A673 (cell line): ENCODE data around the gene CIAO2A. TPM values are rescaled to one million over a fixed set of nuclear protein-coding genes. Genes with fewer than 3 reads are reported as not detected.

Experiments used
- BruUV-seq: library from RNA; stranded (reverse); fragments of 400-500 nt; replicated peaks from 2 replicates; lab custom pipeline; 2021; lab: Mats Ljungman, UMichigan
- CTCF ChIA-PET: fragments of 300-600 bp; sonication (Branson Sonifier 250); formaldehyde crosslinking; loops from one replicate; lab custom pipeline; 2022; ENCODE audit warnings: antibody characterized with exemption; lab: Charles Lee
- POLR2A ChIA-PET: fragments of 300-600 bp; sonication (Branson Sonifier 250); formaldehyde crosslinking; loops from one replicate; lab custom pipeline; 2022; ENCODE audit warnings: antibody characterized with exemption; ENCODE audit not compliant: low non-redundant PET; lab: Charles Lee
- DNase-seq: peaks from one replicate; pipeline ENCODE4 v3.0.0-alpha.2; 2015; ENCODE audit warnings: low spot score
- H3K27ac ChIP-seq: fragments of 200-600 bp; sonication (generic); 2 replicates; pipeline ENCODE4 v1.5.1; 2016; ENCODE audit warnings: mixed run types, low read depth, mild to moderate bottlenecking, mixed read lengths, antibody characterized with exemption, low read length; ENCODE audit not compliant: poor library complexity, severe bottlenecking
- H3K27me3 ChIP-seq: fragments of 200-600 bp; sonication (generic); replicated peaks from 2 replicates; pipeline ENCODE4 v1.6.1; 2017; ENCODE audit warnings: mixed run types, low read depth, mild to moderate bottlenecking, mixed read lengths, antibody characterized with exemption, low read length; ENCODE audit not compliant: insufficient read depth, poor library complexity
- H3K36me3 ChIP-seq: fragments of 200-600 bp; sonication (generic); 2 replicates; pipeline ENCODE4 v1.6.1; 2016; ENCODE audit warnings: mixed run types, mild to moderate bottlenecking, mixed read lengths, antibody characterized with exemption, low read length; ENCODE audit not compliant: insufficient read depth, poor library complexity, severe bottlenecking
- H3K4me1 ChIP-seq: fragments of 200-600 bp; sonication (generic); 2 replicates; pipeline ENCODE4 v1.6.1; 2017; ENCODE audit warnings: mixed run types, mild to moderate bottlenecking, mixed read lengths, antibody characterized with exemption, low read length; ENCODE audit not compliant: insufficient read depth, poor library complexity, severe bottlenecking
- H3K4me3 ChIP-seq: fragments of 200-600 bp; sonication (generic); 2 replicates; pipeline ENCODE4 v1.5.1; 2016; ENCODE audit warnings: low read depth, mixed run types, mild to moderate bottlenecking, mixed read lengths, low read length; ENCODE audit not compliant: poor library complexity, severe bottlenecking
- H3K9me3 ChIP-seq: fragments of 200-600 bp; sonication (generic); 2 replicates; pipeline ENCODE4 v1.6.1; 2016; ENCODE audit warnings: mixed run types, low read depth, mild to moderate bottlenecking, mixed read lengths, antibody characterized with exemption, low read length; ENCODE audit not compliant: poor library complexity, severe bottlenecking
- CTCF ChIP-seq: fragments of 300-800, 200-600 bp; sonication (generic); conservative IDR thresholded peaks from 2 replicates; pipeline ENCODE4 v1.5.1; 2017; ENCODE audit warnings: low read depth, mild to moderate bottlenecking, antibody characterized with exemption, low read length, moderate library complexity, mixed read lengths
- EZH2 ChIP-seq: fragments of 200-600 bp; sonication (generic); IDR thresholded peaks from 2 replicates; pipeline ENCODE4 v1.6.1; 2017; ENCODE audit warnings: borderline replicate concordance, low read depth, mild to moderate bottlenecking, mixed read lengths, antibody characterized with exemption, low read length; ENCODE audit not compliant: poor library complexity, severe bottlenecking
- intact Hi-C: fragments of 100-400 bp; cut with micrococcal nuclease; formaldehyde crosslinking; loops from one replicate; pipeline ENCODE4 v1.10.0; 2022; ENCODE audit not compliant: unreplicated experiment
- total RNA-seq: library from RNA; stranded (reverse); gene quantifications from 2 replicates; pipeline ENCODE4 v1.2.3, GENCODE V29; 2021

CIAO2A gene
- total RNA-seq, 1 experiment from 2014 or later = 75.6 TPM

GRCh38 chr15:64105113-64105704 is 11.6 kb upstream of the CIAO2A start:
- peak; percentile 78 for DNase-seq
- POLR2A ChIA-PET = interaction anchor here (0.7 kb wide), 2 partner anchors 213 to 726 kb away, joined by 3 to 11 read pairs; no protein-coding TSS in a partner anchor
- H3K4me3 ChIP-seq = no peak overlapping the region
- peaks cover 14% of the 10 kb centered on the region for H3K4me1 ChIP-seq
- intact Hi-C loops = no loop called here
- no peaks in the 10 kb centered on the region for H3K9me3 ChIP-seq
- TF ChIP-seq EZH2 = no peak
- TF ChIP-seq CTCF = no peak
- CTCF ChIA-PET = no interaction called here
- no peaks in the 10 kb centered on the region for H3K27me3 ChIP-seq
- H3K27ac ChIP-seq = no peak overlapping the region
- H3K36me3 ChIP-seq = no peaks in the 10 kb centered on the region
- no TSS peak for BruUV-seq

- H3K36me3 ChIP-seq = no peaks in the 10 kb centered on the region
Observed at GRCh38 chr15:64102497-64102896, 8.9 kb upstream of the CIAO2A start.

GRCh38 chr15:64100958-64101357 is 7.3 kb upstream of the CIAO2A start:
- DNase-seq = no peak
- H3K4me3 ChIP-seq = no peak overlapping the region
- ChIA-PET CTCF (no interaction called here), POLR2A (no interaction called here)
- no peaks in the 10 kb centered on the region for H3K9me3 ChIP-seq
- peaks cover 40% of the 10 kb centered on the region for H3K4me1 ChIP-seq
- TF ChIP-seq EZH2 (no peak), CTCF (no peak)
- intact Hi-C loops = no loop called here
- no TSS peak for BruUV-seq
- H3K36me3 ChIP-seq = no peaks in the 10 kb centered on the region
- H3K27ac ChIP-seq = no peak overlapping the region
- no peaks in the 10 kb centered on the region for H3K27me3 ChIP-seq

More at GRCh38 chr15:64102497-64102896, 8.9 kb upstream of the CIAO2A start:
- no peak for DNase-seq
- Histone ChIP-seq H3K27me3 (no peaks in the 10 kb centered on the region), H3K27ac (no peak overlapping the region), H3K4me1 (peaks cover 33% of the 10 kb centered on the region), H3K9me3 (no peaks in the 10 kb centered on the region), H3K4me3 (no peak overlapping the region)
- ChIA-PET POLR2A (no interaction called here), CTCF (no interaction called here)
- intact Hi-C loops = no loop called here
- no TSS peak for BruUV-seq
- TF ChIP-seq CTCF (no peak), EZH2 (no peak)
